HG02759 (cell line): ENCODE measurements around the gene CXCL6.

ENCODE experiments used
- ATAC-seq: cut with Tn5 transposase; IDR thresholded peaks from one replicate; pipeline ENCODE4 v1.9.1; 2021; ENCODE audit warnings: mild to moderate bottlenecking, moderate library complexity; ENCODE audit not compliant: unreplicated experiment

The CXCL6 gene

DNA sequence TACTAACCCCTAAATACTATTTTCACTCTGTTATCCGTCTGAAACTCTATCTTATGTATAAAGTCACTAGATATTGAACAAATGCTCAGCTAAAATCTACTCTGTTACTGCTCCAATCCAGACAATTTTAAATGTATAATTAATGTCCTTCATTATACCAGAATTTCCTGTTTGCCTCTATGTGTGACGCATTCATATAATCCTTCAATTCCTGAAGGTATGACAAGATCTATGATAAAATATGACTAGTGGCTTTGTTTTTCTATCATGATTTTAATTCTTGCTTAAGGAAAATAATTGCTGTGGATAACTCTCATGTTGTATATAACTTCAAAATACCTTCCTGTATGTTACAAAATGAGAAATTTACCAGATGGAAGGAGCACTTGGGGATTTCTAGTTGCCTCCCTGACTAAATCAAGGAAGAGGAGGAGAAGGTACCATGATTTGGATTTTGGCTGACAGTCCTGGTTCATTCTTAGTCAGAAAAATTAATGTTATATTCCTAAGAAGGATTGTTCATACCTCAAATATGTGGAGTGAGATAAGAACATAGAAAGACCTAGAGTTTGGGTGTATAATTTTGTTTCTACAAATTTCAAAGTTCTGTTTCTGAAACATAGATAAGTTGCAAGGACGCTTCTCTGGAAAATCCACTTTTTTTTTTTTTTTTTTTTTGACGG lies 4.9 kb downstream of the CXCL6 start:
- ATAC-seq = no peak

GRCh38 chr4:73842696-73843095 lies 6.2 kb downstream of the CXCL6 start:
- no peak for ATAC-seq

DNA sequence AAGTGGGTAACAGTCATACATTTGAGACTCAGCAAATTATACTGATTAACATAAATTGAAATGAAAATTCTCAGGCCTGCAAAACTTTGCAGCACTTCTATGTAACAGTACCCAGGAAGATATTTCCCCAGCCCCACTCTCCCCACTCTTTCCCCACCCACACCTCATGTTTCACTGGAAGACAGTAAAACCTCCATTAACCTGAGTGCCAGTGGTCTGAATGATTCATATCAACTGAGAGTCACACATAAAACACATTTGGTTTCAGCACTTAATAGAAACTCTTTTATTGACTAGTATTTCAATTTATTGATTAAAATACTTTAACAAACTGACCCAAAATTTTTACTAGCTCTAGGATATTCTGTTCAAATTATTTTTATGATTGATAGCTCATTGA lies 6.9 kb downstream of the CXCL6 start:
- no peak for ATAC-seq

- ATAC-seq = no peak
These were observed 7.9 kb downstream of the CXCL6 start for GRCh38 chr4:73844345-73844744.

DNA sequence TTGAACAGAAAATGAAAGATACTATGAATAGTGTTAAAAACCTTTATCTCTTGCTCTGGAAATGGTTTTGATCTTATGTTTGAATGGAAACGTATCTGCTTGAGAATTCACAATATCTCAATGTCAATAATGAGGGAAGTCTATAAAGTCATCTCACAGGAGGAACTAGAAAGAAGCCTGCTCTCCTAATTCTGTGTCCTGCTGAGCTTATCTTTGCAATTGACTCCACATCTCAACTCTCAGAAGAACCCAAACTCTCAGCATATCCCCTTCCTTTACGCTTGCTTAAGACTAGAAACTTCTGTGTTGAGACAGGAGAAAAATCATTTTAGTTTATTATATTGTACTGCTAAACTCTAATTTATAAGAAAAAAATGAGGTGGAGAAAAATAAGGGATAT lies 8.3 kb downstream of the CXCL6 start:
- ATAC-seq = no peak

GRCh38 chr4:73847526-73848182 lies 11.2 kb downstream of the CXCL6 start:
- ATAC-seq = no peak

DNA sequence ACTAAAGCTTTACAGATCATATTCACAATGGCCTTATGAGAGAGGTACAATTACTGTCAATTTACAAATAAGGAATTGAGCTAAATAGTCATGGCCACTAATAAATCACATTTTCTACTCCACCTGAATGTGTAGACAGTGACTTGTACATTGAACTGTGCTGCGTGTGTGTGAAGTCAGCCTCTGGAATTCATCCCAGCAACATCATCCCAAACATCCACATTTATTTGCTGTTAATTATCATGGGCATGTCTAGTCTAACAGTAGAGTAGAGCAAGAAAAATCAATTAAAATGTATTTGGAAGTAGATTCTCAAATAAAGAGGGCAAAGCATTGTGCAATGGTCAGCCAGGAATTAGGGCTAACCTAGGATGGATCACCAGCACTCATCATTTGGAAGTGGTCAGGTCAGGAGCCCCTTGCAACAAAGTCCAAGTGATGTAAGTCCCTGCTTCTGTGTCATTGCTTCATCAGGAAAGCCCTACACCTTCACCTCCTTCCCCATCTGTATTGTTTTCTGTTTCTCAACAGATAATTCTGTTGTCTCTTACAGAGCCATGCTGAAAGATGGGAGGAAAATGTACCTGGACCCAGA lies 11.8 kb downstream of the CXCL6 start:
- ATAC-seq = no peak

DNA sequence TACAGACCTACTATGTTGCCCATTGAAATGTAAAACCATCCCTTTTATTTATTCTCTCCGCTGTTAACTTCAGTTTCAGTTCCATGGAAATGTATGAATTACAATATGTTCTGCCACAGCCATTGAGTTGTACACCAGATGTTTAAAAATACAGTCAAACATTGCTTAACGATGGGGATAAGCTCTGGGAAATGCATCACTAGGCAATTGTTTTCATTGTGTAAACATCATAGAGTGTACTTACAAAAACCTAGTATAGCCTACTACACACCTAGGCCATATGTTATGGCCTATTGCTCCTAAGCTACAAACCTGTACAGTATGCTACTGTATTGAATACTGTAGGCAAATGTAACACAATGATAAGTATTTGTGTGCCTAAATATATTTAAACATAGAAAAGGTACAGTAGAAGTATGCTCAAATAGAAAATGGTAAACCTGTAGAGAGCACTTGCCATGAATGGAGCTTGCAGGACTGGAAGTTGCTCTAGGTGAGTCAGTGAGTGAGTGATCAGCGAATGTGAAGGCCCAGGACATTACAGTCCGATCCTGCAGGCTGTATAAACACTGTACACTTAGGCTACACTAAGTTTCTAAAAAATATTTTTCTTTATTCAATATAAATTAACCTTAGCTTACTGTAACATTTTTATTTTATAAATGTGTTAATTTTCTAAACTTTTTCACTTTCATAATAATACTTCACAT lies 13.9 kb downstream of the CXCL6 start:
- no peak for ATAC-seq

- no peak for ATAC-seq
These were observed 14.8 kb downstream of the CXCL6 start for GRCh38 chr4:73851293-73851692.

- no peak for ATAC-seq
These were observed 16.3 kb downstream of the CXCL6 start for GRCh38 chr4:73852771-73853170.

GRCh38 chr4:73853246-73853704 lies 16.8 kb downstream of the CXCL6 start, which contains the start of gene PF4V1:
Gene PF4V1, plus strand, starts transcription at chr4:73853296. Its CDS starts 67 bp downstream, at chr4:73853363.
- no peak for ATAC-seq

DNA sequence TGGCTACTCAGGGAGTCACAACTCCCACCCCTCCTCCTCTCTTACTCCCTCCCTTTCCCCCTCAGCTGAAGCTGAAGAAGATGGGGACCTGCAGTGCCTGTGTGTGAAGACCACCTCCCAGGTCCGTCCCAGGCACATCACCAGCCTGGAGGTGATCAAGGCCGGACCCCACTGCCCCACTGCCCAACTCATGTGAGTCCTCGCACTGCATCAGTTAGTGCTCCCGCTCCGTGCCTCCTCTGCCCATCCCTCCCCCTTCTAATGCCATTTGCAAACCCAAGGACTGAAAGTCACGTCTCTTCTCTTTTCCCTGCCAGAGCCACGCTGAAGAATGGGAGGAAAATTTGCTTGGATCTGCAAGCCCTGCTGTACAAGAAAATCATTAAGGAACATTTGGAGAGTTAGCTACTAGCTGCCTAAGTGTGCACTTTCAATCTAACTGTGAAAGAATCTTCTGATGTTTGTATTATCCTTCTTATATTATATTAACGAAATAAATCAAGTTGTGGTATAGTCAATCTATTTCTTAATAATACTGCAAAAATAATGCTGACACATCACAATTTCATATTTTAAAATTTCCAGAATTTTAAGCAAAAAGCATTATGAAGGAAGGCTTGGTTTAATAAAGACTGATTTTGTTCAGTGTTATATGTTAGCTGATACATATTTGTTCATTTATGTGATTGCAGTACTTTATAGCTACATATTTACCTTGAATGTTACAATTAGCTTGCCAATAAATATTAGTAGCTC lies 17.4 kb downstream of the CXCL6 start:
- no peak for ATAC-seq

DNA sequence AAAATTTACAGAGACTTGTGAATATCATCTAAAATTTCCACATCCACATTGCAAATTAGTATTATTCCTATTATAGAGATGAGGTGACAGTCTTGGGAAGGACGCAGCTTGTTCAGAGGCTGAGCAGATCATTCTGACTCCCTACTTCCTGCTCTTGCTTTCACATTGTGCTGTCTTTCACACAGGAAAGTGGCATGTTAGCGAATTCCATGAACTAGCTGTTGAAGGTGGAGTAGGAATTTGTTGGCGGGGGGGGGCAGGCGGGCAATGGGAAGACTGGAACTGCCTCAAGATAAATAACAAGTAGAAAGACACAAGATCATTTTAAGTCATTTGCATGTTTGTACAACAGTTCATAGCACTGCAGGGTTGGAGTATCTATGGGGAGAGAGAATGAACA lies 18.9 kb downstream of the CXCL6 start:
- no peak for ATAC-seq

DNA sequence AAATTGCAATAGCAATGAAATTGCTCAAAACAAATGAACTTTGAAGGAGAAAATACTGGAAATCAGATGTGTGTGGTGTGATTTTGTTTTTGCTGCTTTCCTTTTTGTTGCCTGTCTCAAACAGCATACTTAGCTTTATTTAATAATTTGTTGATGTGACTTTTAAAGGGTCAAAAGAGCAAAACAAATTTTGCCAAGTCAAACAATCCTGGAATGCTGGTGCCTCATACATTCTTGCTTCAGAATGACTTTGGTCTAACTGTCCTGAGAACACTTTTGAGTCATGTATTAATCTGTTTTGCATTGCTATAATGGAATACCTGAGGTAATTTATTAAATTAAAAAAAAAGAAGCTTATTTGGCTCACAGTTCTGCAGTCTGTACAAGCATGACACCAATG lies 20.0 kb downstream of the CXCL6 start:
- no peak for ATAC-seq

DNA sequence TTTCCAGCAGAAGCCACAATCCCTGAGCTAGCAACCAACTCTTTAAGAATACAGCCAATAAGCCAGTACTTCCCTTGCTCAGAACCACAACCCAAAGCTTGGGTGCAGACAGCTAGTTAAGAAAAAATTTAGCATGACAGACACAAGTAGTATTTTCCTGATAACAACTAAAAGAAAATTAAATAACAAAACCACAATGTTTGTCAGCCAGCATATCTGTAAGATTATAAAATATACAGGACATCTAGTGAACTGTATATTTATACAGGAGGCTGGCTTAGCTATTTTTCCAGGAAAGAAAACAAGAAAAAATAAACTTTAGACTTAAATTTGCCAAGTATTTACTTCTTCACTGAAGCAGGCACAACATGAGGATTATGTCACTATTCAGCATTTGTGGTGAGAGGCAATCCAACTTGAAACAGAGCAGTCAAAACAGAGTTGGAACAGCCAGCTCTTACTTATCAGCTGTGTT lies 23.2 kb downstream of the CXCL6 start:
- no peak for ATAC-seq

DNA sequence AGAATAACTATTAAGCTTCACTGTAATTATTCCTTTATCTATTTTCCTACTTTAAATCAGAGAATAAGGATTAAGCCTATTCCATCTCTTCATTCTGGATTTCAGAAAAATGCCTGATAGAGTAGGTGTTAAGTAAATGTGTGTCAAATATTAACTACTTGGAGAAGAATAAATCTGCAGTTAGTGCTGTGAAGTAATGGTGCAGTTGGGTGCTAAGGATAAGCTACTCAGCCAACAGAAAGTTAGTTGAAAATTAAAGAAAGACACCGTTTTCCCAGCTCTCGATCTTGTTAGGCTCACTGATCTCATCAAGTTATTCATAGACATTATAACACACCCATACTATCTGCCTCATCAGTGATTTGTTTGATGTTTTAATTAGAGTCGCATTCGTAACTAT lies 23.7 kb downstream of the CXCL6 start:
- no peak for ATAC-seq

DNA sequence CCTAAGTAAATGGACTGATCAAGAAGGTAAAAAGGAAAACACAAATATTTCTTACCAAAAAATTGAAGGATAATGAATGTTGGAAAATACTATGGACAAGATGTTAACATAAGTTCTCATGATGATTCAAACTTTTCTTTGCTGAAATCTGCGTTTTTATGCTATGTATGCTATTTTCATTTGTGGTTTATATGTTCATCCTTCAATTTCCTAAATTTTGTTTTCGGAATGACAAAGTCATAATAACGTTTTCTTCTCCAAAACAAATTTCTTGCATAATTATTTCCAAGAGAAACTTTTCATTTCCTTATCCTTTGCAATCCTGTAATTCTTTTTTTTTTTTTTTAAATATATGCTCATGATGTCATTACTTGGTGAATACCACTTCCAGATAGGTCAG lies 24.4 kb downstream of the CXCL6 start:
- ATAC-seq = no peak

GRCh38 chr4:73862322-73862721 lies 25.8 kb downstream of the CXCL6 start:
- no peak for ATAC-seq

DNA sequence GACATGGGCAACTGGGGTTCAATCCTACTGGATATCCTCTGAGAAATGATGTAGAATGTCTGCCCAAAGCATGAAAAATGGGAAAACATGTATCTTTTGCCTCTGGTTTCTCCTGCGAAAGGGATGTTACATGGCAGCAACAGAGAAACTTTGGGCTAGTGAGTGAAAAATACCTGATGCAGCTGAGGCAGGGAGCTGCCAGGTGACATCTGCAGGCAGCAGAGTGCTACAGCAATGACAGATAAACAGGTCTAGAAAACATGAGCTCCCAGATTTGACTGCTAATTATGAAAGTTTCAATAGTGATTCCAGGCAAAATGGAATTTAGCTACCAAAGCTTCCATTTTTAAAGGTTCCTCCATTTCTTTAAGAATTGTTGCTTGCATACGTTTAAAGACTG lies 27.9 kb downstream of the CXCL6 start:
- ATAC-seq = no peak

GRCh38 chr4:73864961-73865360 lies 28.5 kb downstream of the CXCL6 start:
- no peak for ATAC-seq
